ENCODE measurements around the gene TNFRSF18. TPM values are rescaled to one million over a fixed set of nuclear protein-coding genes. Genes with fewer than 3 reads are reported as not detected.

Gene TNFRSF18
- total RNA-seq, 2 experiments from 2014 or later: not detected

DNA sequence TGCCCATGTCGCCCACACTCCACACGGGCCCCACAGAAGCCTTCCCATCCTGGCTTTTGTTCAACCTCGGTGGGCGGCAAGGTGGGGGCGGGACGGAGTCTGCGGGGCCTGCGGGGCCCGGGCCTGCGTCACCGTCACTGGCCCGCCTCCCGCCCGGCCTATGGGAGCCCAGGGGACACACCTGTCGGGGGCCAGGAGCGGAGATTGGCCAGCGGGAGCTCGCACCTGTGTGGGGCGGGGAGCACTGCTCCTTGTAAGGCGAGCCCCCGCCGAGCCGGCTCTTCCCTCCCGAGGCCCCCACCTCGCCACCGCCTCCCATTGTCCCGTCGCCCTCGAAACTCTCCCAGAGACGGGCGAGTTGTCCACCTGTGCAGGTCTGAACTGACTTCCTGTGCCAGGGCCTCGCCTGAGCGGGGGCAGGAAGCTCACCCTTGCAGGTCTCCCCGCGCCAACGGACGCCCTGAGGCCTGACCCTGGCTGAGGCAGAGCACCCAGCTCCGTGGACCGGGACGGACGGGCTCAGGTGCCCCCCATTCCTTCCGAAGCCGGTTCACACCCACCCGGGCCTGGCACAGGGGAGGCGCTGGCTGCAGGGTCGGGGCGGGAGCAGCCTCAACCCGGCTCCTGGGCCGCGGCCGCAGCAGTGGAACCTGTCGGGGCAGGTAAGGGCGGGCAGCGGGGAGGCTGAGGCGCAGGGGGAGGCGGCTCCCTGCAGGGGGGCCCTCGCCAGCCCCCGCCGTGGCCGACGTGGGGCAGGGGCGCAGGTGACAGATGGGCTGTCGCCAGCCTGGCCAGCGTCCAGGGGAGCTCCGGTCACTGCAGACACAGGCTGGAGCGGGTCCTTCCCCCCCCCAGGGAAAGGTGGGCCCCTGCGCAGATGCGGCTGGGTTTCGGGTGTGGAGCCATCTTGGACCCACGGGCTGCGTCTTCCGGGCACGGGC lies 43.5 kb downstream of the TNFRSF18 start:
- no peak overlapping the region for H2AFZ ChIP-seq (ENCODE audit: low read length)
- no peak for DNase-seq (ENCODE audit: low spot score)
- POLR2A ChIA-PET: no interaction called here

DNA sequence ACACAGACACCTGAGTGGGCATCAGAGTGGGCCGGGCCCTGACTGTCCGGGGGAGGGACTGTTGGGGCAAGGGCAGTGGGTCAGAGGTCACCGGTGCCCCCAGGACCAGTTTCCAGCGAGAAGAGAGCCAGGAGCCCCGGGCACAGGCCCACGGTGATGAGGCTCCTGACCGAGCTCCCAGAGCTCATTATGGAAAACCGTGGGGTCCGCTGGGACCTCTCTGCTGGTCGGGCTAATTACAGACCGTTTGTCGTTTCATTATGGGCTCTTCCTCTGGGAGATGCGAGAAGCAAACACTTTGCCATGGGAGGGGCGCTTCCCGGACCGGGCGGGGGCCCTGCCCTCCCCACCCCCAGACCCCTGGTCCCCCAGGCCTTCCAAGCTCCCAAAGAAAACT lies 44.7 kb downstream of the TNFRSF18 start:
- H3K4me1 ChIP-seq (ENCODE audit: insufficient read depth, low read length, poor library complexity, severe bottlenecking): peaks cover 5% of the 10 kb centered on the region
- H3K4me2 ChIP-seq (ENCODE audit: low read length): no peak overlapping the region
- intact Hi-C loops (cut with micrococcal nuclease; ENCODE audit: unreplicated experiment): no loop called here
- H3K9me2 ChIP-seq (ENCODE audit: insufficient read depth, low read length): no peaks in the 10 kb centered on the region
- H4K20me1 ChIP-seq (ENCODE audit: insufficient read depth, low read length): no peaks in the 10 kb centered on the region
- no peaks in the 10 kb centered on the region for H3K9me3 ChIP-seq (ENCODE audit: low read length)
- no peaks in the 10 kb centered on the region for H3K79me2 ChIP-seq (ENCODE audit: insufficient read depth, low read depth, low read length)
- H3K4me3 ChIP-seq (ENCODE audit: low read depth, low read length, poor library complexity, severe bottlenecking): no peak overlapping the region
- no TSS peak for BruUV-seq (replicated peaks)
- CTCF ChIA-PET (ENCODE audit: unreplicated experiment): no interaction called here
- H3K36me3 ChIP-seq (ENCODE audit: insufficient read depth, low read length): no peaks in the 10 kb centered on the region
- no peak for DNase-seq (ENCODE audit: low spot score)
- no peak for TF ChIP-seq EZH2phosphoT487 (IDR thresholded peaks at IDR 0.05; ENCODE audit: borderline replicate concordance, low read depth, low read length)
- TF ChIP-seq, protein P1, sequence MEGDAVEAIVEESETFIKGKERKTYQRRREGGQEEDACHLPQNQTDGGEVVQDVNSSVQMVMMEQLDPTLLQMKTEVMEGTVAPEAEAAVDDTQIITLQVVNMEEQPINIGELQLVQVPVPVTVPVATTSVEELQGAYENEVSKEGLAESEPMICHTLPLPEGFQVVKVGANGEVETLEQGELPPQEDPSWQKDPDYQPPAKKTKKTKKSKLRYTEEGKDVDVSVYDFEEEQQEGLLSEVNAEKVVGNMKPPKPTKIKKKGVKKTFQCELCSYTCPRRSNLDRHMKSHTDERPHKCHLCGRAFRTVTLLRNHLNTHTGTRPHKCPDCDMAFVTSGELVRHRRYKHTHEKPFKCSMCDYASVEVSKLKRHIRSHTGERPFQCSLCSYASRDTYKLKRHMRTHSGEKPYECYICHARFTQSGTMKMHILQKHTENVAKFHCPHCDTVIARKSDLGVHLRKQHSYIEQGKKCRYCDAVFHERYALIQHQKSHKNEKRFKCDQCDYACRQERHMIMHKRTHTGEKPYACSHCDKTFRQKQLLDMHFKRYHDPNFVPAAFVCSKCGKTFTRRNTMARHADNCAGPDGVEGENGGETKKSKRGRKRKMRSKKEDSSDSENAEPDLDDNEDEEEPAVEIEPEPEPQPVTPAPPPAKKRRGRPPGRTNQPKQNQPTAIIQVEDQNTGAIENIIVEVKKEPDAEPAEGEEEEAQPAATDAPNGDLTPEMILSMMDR (conservative IDR thresholded peaks at IDR 0.05; ENCODE audit: low read length): no peak
- POLR2A ChIA-PET: no interaction called here
- H3K27ac ChIP-seq (ENCODE audit: low read depth, low read length, poor library complexity, severe bottlenecking): no peak overlapping the region
- no peak overlapping the region for H2AFZ ChIP-seq (ENCODE audit: low read length)

More for the DNA sequence above, 43.5 kb downstream of the TNFRSF18 start:
- H3K4me1 ChIP-seq (ENCODE audit: insufficient read depth, low read length, poor library complexity, severe bottlenecking): peaks cover 5% of the 10 kb centered on the region
- TF ChIP-seq EZH2phosphoT487 (IDR thresholded peaks at IDR 0.05; ENCODE audit: borderline replicate concordance, low read depth, low read length): no peak
- TF ChIP-seq, protein P1 (conservative IDR thresholded peaks at IDR 0.05; ENCODE audit: low read length): no peak
- no peak overlapping the region for H3K4me3 ChIP-seq (ENCODE audit: low read depth, low read length, poor library complexity, severe bottlenecking)
- H3K4me2 ChIP-seq (ENCODE audit: low read length): no peak overlapping the region
- H4K20me1 ChIP-seq (ENCODE audit: insufficient read depth, low read length): no peaks in the 10 kb centered on the region
- no TSS peak for BruUV-seq (replicated peaks)
- CTCF ChIA-PET (ENCODE audit: unreplicated experiment): no interaction called here
- no peaks in the 10 kb centered on the region for H3K79me2 ChIP-seq (ENCODE audit: insufficient read depth, low read depth, low read length)
- no peaks in the 10 kb centered on the region for H3K9me3 ChIP-seq (ENCODE audit: low read length)
- intact Hi-C loops (cut with micrococcal nuclease; ENCODE audit: unreplicated experiment): no loop called here
- H3K27ac ChIP-seq (ENCODE audit: low read depth, low read length, poor library complexity, severe bottlenecking): no peak overlapping the region
- H3K36me3 ChIP-seq (ENCODE audit: insufficient read depth, low read length): no peaks in the 10 kb centered on the region
- H3K9me2 ChIP-seq (ENCODE audit: insufficient read depth, low read length): no peaks in the 10 kb centered on the region

DNA sequence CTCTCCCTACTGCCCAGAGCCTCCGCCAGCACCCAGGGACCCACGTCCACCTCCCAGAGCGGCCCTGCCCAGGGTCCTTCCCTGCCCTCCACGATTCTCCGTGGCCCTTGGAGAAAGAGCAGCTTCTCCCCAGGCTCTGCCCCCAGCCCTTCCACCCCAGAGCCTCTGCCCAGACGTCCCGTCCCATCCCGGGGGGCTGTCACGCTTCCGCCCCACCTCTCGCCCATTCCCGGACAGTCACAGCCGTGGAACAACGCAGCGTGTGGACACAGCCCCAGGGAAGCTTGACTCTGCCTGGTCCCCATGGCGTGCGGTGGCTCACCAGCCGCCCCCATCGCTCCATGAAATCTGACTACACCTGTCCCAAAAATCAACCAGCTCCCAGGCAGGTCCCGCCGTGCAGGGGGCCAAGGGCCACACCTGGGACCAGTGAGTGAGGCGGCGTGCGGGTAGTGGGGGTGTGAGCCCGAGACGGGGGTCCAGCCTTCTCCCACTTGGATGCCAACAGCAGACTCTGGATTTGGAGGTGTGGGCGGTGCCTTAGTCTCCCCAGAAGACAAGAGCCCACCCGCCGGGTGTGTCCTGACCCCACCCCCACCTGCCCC lies 45.2 kb downstream of the TNFRSF18 start:
- no TSS peak for BruUV-seq (replicated peaks)
- no peak for DNase-seq (ENCODE audit: low spot score)
- Histone ChIP-seq H3K27ac (ENCODE audit: low read depth, low read length, poor library complexity, severe bottlenecking) (no peak overlapping the region), H2AFZ (ENCODE audit: low read length) (no peak overlapping the region), H3K9me2 (ENCODE audit: insufficient read depth, low read length) (no peaks in the 10 kb centered on the region), H3K4me2 (ENCODE audit: low read length) (no peak overlapping the region), H3K4me3 (ENCODE audit: low read depth, low read length, poor library complexity, severe bottlenecking) (no peak overlapping the region), H3K4me1 (ENCODE audit: insufficient read depth, low read length, poor library complexity, severe bottlenecking) (peaks cover 5% of the 10 kb centered on the region), H3K79me2 (ENCODE audit: insufficient read depth, low read depth, low read length) (no peaks in the 10 kb centered on the region), H4K20me1 (ENCODE audit: insufficient read depth, low read length) (no peaks in the 10 kb centered on the region), H3K36me3 (ENCODE audit: insufficient read depth, low read length) (no peaks in the 10 kb centered on the region), H3K9me3 (ENCODE audit: low read length) (no peaks in the 10 kb centered on the region)
- CTCF ChIA-PET (ENCODE audit: unreplicated experiment): no interaction called here
- intact Hi-C loops (cut with micrococcal nuclease; ENCODE audit: unreplicated experiment): no loop called here
- POLR2A ChIA-PET: no interaction called here
- TF ChIP-seq, protein P1 (conservative IDR thresholded peaks at IDR 0.05; ENCODE audit: low read length): no peak
- TF ChIP-seq EZH2phosphoT487 (IDR thresholded peaks at IDR 0.05; ENCODE audit: borderline replicate concordance, low read depth, low read length): no peak

Data from OCI-LY7 (cell line).